Activated CD4-positive, alpha-beta T cell treated with anti-CD3 and anti-CD28 coated beads, Interleukin-10, Interleukin-2, amounts not matched to agents 100 ng/mL and 50 ng/mL, durations not matched to agents 16 hours and 8 hours (primary cell): ENCODE results near the gene KRTAP10-8.
"Not testable (repeated sequence)": the region's sequence is repeated elsewhere in the genome, so short reads cannot be mapped to it uniquely, and the experiment has no call there.

Experiments
- DNase-seq: peaks from one replicate; pipeline ENCODE4 v3.0.0-alpha.2; 2020

The KRTAP10-8 gene

DNA sequence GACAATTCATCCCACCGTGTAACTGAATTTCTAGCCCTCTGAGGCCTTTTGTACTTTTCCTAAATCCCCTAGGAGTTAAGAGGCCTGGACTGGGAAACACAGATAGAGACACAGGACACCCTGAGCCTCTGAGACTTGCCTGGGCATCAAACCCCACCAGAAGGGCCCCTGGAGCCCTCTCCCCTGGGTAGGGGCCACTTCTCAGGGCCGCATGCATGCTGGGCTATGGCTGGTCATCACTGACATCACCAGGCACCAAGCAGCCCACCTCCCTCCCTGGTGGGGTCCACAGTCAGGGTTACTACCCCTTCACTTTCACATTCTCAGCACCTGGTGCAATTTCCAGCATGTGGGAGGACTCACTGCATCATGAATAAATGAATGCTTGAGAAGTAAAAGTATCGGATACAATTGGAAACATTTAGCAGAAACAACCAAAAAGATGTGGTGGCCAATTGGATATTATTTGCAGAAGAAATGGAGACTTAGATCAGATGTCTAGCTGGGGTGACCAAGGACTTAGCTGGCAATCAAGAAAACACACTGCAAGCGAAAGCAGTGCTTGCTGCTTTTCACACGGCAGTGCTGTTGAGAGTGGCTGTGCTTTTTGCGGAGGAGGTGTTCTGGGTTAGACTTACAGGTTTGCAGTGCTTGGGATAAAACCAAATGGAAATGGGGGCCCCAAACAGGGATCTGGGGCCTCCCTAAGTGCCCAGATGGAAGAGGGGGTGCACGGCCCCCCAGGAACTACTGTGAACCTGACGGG lies 12.4 kb upstream of the KRTAP10-8 start:
- no peak for DNase-seq

- DNase-seq, result not testable (repeated sequence)
These were observed 11.5 kb upstream of the KRTAP10-8 start, which contains the start of gene KRTAP10-7 for GRCh38 chr21:44600118-44600978. Gene KRTAP10-7, plus strand, starts transcription at chr21:44600597. Its CDS starts 25 bp downstream, at chr21:44600622.

GRCh38 chr21:44601091-44601490 lies 10.8 kb upstream of the KRTAP10-8 start:
- not testable (repeated sequence) for DNase-seq

DNA sequence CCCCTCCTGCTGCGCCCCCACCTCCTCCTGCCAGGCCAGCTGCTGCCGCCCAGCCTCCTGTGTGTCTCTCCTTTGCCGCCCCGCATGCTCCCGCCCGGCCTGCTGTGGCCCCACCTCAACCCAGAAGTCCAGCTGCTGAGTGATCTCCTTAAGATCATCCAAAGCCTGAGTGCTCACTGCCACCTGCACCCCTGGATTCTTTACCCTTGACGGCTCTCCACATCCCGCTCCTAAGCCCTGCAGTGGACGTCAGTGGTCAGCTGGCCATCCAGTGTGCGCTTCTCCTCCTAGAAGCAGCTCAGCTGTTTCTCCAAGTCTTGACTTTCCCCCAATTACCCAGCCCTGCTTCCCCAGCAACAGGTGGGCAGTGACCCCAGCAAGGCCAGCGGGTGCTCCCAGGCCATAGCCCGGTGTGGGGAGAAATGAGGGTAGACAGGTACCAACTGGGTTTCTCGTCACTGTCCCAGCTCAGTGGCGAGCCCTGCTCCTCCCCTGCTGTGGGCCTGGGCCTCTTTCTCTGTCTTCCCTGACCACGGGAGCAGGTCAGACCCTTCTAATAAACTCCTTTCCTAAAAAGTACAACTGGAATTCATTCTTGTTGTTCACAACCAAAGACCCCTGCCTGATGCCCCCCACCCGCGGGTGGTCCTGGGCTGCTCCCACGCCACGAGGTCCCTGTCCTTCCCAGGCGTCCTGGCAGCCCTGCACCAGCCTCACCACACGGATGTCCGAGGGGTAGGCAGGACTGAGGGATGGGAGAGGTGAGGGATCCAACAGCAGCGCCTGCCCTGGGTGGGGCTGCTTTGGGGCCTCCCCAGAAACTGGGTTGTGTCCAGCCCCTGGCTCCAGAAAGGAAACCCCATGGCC lies 10.1 kb upstream of the KRTAP10-8 start:
- no peak for DNase-seq

DNA sequence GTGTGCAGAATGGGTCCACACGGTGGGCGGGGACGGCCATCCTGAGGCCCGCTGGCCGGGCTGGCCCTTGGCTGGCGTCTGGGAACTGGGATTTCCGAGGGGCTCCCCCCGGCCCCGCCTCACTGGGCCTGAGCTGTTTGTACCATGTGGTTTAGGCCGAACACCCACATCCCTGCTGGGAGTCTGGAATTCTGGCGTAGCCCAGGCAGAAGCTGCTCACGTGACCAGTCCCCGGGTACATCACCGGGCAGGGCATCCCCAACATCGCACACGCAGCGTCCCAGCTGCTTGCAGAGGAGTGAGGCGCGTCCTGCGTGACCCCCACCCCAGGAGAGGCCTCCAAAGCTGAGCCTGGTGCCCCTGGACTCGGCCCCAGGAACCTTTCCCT lies 9.4 kb upstream of the KRTAP10-8 start:
- no peak for DNase-seq

DNA sequence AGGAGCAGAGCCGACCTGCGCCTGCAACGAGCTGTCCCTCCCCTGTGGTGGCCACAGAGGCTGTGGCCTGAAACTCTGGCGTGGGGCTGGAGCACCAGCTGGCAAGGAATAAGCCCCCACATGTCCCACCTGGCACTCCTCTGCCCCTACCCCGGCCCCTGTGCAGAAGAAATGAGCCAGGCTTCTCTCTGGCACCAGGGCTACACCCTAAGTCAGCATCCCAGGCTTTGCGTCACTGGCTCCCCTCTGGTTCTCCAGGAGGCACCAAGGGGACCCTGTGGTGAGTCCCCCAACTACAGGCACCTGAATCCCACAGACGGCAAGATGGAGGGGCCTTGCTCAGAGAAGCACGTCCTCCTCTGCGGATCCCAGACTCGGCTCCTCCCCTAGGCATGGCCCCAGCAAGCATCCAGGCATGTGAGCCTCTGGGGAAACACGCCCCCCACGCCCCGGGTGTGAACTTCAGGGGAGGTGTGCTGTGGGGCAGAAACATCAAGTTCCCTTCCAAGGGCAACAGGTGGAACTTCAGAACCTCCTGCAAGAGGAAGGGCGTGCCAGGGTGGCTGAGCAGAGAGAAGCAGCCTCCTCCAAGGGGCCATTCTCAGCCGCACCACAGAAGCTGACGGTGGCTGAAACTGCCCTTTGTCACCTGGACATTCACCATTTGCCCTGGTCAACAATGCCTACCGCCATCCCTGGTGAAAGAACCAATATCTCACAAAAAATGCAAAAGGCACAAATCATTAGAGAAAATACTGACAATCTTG lies 8.6 kb upstream of the KRTAP10-8 start:
- no peak for DNase-seq

- no peak for DNase-seq
These were observed 8.0 kb upstream of the KRTAP10-8 start for GRCh38 chr21:44603911-44604310.

DNA sequence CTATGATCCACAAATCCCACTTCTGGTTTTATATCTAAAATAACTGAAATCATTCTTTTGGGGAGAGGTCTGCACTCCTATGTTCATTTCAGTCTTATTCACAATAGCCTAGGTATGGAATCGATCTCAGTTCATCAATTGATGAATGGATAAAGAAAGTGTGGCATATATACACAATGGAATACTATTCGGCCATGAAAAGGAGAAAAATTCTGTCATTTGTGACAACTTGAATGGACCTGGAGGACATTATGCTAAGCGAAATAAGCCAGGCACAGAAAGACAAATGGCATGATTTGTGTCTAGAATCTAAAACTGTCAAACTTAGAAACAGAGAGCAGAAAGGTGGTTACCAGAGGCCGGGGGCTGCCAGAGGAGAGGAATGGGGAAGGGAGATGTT lies 5.4 kb upstream of the KRTAP10-8 start:
- DNase-seq, result no peak

DNA sequence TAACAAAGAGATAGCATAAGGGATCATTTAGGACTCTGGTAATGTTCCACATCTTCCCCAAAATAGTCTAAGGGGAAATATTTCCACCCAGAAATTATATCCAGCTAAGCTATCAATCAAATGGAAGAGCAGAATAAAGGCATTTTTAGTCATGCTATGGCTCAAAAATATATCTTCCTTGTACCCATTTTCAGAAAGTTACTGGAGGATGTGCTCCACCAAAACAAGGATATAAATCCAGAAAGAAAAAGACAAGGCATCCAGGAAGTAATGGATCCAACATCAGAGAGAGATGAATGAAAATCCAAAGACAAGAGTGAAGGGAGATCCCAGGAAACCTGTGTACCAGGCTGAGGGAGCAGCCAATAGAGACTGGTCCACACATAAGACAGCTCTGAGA lies 2.7 kb upstream of the KRTAP10-8 start:
- no peak for DNase-seq

DNA sequence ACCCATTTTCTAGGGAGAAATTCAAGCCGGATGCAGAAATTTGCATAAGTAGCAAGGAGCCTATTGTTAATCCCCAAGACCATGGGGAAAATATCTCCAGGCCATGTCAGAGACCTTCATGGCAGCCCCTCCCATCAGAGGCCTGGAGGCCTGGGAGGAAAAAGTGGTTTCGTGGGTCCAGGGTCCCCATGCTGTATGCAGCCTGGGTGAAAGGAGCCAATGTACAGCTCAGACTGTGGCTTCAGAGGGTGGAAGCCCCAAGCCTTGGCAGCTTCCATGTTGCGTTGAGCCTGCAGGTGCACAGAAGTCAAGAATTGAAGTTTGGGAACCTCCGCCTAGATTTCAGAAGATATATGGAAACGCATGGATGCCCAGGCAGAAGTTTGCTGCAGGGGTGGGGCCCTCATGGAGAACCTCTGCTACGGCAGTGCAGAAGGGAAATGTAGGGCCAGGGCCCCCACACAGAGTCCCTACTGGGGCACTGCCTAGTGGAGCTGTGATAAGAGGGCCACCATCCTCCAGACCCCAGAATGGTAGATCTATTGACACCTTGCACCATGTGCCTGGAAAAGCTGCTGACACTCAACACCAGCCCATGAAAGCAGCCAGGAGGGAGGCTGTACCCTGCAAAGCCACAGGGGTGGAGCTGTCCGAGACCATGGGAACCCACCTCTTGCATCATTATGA lies 1.6 kb upstream of the KRTAP10-8 start:
- not testable (repeated sequence) for DNase-seq

- no peak for DNase-seq
These were observed 328 bp upstream of the KRTAP10-8 start for GRCh38 chr21:44611551-44611950.

DNA sequence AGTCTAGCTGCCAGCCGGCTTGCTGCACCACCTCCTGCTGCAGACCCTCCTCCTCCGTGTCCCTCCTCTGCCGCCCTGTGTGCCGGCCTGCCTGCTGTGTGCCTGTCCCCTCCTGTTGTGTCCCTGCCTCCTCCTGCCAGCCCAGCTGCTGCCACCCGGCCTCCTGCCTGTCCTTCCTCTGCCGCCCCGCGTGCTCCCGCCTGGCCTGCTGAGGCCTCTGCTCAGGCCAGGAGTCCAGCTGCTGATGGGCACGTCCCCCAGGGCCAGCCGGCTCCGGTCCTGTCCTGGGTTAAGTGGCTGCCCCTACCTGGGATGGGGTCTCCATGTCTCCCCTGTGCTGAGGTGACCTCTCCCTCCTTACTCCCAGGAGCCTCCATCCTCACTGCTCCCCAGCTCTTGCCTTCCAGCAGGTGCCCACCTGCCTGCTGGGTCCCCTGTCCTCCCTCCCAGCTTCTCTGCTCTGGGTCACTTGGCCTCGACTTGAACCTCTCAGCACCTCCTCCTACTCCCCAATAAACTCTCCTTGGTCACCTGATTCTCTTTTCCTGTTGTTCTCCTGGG lies 870 bp downstream of the KRTAP10-8 start:
- no peak for DNase-seq

DNA sequence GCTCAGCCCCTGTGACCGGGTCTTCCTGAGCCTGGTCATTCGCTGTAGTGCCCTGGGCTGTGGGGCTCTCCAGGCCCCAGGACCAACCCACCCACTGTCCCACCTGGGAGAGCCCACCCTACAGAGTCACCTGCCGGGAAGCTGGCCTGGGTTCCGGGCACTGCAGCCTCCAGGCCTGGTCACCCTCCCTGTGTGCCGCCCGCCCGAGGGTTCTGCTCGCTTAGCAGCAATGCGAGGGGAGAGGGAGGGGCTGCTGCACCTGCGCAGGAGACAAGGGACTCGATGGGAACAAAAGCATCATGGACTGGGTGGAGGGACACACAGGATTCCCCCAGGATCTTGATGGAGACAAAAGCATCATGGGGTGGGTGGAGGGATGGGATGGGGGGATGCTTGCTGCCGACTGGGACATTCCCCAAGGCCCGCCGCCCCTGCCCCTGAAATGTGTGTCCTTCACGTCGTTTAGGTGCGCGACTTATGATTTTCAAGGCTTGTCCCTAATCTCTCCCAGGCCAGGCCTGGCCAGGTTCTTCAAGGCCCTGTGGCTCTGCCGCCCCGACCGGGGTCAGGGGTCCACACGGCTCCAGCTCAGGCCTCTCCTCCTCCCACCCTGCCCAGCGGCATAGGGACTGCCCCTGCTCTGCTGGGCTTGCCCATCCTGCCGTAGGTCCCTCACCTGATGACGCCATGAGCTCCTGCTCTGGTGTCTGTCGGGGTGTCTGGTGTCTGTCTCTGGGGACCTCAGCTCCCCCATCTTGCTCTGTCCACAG lies 1.7 kb downstream of the KRTAP10-8 start:
- no peak for DNase-seq

DNA sequence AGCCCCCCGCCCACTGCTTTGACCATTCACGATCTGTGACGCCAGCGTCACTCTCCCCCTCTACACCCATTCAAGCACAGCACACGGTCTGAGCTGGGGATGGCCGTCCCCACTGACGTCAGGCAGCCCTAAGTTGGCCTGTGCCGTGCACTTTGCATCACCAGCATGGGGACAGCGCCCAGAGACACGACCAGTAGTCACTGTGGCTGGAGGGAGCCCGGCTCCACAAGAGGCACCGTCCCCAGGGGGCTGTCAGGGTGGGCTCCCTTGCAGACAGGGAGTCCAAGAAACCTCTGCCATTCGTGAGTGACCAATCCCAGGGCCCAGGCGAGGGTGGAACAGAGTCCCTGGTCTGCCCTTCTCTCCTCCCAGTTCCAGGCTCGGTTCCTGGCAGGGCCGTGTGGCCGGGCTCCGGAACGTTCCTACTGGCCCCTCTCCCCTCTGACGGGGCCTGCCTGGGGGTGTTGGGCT lies 2.3 kb downstream of the KRTAP10-8 start:
- no peak for DNase-seq

DNA sequence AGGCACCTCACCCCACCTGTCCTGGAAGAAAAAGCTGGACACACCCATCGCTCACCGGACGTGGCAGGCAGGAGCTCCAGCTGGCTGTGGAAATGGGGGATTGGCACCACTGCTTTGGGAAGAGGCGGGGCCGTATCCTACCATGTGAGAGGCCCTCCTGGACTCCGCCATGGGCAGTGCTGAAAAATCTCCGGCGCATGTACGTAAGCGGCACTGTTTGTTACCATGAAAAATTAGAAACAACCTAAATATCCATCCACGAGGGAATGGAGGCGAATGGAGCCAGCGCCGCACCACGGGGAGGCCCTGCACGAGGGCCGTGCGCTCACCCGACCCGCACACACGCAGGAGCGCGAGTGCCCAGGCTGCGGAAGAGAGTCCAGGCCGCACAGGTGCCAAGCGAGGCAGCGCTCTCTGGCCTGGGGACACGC lies 3.1 kb downstream of the KRTAP10-8 start:
- no peak for DNase-seq

GRCh38 chr21:44615466-44615865 lies 3.6 kb downstream of the KRTAP10-8 start:
- no peak for DNase-seq

- no peak for DNase-seq
These were observed 4.2 kb downstream of the KRTAP10-8 start for GRCh38 chr21:44615911-44616590.

GRCh38 chr21:44616591-44616926 lies 4.7 kb downstream of the KRTAP10-8 start:
- no peak for DNase-seq

DNA sequence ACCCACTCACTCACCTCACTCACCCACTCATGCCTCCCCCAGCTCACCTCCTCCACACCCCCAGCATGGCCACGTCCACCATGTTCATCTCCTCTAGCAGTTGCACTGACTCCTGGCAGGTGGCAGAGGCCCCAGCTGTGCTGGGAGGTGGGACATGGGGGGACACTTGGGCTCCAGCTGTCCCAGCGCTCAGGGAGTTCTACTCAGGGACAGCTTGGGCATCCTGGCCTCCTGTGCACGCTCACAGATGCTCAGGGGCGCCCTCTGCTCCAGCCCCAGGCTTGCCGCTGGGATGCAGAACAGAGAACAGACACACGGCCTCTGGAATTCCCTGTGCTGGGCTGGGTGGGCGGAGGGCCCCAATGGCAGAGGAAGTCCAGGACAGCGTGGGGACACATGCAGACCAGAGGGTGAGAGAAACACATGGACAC lies 5.2 kb downstream of the KRTAP10-8 start:
- DNase-seq, result no peak

GRCh38 chr21:44618504-44618903 lies 6.6 kb downstream of the KRTAP10-8 start:
- no peak for DNase-seq
